Neutrophil (primary cell): ENCODE results near the gene CGB8.

Source experiments
- H3K27ac ChIP-seq: fragments of 200-600 bp; sonication (generic); 2 replicates; pipeline ENCODE4 v1.5.1; 2016; ENCODE audit warnings: mild to moderate bottlenecking, moderate library complexity
- H3K27me3 ChIP-seq: fragments of 200-600 bp; sonication (generic); 2 replicates; pipeline ENCODE4 v1.6.0; 2016; ENCODE audit warnings: mild to moderate bottlenecking
- H3K36me3 ChIP-seq: fragments of 200-600 bp; sonication (generic); 2 replicates; pipeline ENCODE4 v1.5.1; 2017
- H3K4me1 ChIP-seq, 2 experiments: fragments of 200-600 bp in 1 of 2; sonication (generic) in 1 of 2; 1 replicate in 1 of 2; 2 replicates in 1 of 2; pipeline versions ENCODE4 v1.5.1 to v1.6.1; 2013 to 2016; ENCODE audit warnings: low read depth in 1 of 2, low read length in 1 of 2, mild to moderate bottlenecking in 1 of 2, moderate library complexity in 1 of 2; ENCODE audit not compliant: control insufficient read depth in 1 of 2, insufficient read depth in 1 of 2
- H3K4me3 ChIP-seq, 2 experiments: fragments of 200-600 bp in 1 of 2; sonication (generic) in 1 of 2; 1 replicate in 1 of 2; 2 replicates in 1 of 2; pipeline ENCODE4 v1.5.1; 2013 to 2016; ENCODE audit warnings: low read depth in 1 of 2, low read length in 1 of 2, mild to moderate bottlenecking in 1 of 2, moderate library complexity in 1 of 2
- H3K9me3 ChIP-seq: fragments of 200-600 bp; sonication (generic); 2 replicates; pipeline ENCODE4 v1.5.1; 2016
- TF ChIP-seq, protein P1 (sequence below): fragments of 200-600 bp; sonication (generic); IDR thresholded peaks from 2 replicates; pipeline ENCODE4 v1.5.1; 2016; ENCODE audit warnings: antibody characterized with exemption

The CGB8 gene

DNA sequence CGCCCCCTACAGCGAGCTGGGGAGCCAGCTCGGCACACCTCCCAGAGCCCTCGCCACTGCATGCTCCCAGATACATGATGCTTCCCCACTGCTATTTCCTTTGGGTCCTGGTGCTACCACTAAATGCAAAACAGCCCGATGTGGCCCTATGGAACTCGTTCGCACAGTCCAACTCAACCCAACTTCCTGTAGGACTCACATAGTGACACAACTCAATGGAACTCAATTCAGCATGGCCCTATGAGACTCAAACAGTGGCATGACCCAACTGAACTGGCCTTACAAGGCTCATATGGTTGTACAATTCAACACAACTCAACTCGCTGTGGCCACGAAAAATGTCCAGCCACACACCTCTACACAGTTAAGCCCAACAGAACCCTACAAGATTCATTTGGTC is 20.1 kb upstream of the CGB8 start:
- Histone ChIP-seq H3K27me3 (peaks cover 100% of the 10 kb centered on the region), H3K9me3 (no peaks in the 10 kb centered on the region), H3K27ac (no peak overlapping the region), H3K4me1 (no peaks in the 10 kb centered on the region), H3K36me3 (no peaks in the 10 kb centered on the region), H3K4me3 (no peak overlapping the region)
- TF ChIP-seq, protein P1, sequence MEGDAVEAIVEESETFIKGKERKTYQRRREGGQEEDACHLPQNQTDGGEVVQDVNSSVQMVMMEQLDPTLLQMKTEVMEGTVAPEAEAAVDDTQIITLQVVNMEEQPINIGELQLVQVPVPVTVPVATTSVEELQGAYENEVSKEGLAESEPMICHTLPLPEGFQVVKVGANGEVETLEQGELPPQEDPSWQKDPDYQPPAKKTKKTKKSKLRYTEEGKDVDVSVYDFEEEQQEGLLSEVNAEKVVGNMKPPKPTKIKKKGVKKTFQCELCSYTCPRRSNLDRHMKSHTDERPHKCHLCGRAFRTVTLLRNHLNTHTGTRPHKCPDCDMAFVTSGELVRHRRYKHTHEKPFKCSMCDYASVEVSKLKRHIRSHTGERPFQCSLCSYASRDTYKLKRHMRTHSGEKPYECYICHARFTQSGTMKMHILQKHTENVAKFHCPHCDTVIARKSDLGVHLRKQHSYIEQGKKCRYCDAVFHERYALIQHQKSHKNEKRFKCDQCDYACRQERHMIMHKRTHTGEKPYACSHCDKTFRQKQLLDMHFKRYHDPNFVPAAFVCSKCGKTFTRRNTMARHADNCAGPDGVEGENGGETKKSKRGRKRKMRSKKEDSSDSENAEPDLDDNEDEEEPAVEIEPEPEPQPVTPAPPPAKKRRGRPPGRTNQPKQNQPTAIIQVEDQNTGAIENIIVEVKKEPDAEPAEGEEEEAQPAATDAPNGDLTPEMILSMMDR: no peak

DNA sequence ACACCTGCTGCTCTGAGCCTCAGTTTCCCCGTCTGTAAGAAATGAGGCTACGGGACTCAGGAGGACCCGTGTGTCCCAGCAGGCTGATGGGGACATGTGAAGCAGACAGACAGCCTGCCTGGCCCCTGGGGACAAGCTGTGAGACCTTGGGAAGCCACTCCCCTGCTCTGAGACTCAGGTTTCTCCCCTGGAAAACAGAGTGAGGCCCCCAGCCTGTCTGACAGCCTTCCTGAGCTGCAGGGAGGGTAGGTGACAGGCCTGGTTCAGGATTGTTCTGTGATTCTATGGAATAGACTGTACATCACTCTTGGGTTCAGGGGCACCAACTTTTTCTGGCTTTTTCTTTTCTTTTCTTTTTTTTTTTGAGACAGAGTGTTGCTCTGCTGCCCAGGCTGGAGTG is 18.6 kb upstream of the CGB8 start:
- Histone ChIP-seq H3K27me3 (peaks cover 100% of the 10 kb centered on the region), H3K4me1 (no peaks in the 10 kb centered on the region), H3K9me3 (no peaks in the 10 kb centered on the region), H3K4me3 (no peak overlapping the region), H3K36me3 (no peaks in the 10 kb centered on the region), H3K27ac (no peak overlapping the region)
- TF ChIP-seq, protein P1: no peak

- Histone ChIP-seq H3K27ac (no peak overlapping the region), H3K36me3 (no peaks in the 10 kb centered on the region)
Measured at GRCh38 chr19:49065905-49066512, 17.1 kb upstream of the CGB8 start.

DNA sequence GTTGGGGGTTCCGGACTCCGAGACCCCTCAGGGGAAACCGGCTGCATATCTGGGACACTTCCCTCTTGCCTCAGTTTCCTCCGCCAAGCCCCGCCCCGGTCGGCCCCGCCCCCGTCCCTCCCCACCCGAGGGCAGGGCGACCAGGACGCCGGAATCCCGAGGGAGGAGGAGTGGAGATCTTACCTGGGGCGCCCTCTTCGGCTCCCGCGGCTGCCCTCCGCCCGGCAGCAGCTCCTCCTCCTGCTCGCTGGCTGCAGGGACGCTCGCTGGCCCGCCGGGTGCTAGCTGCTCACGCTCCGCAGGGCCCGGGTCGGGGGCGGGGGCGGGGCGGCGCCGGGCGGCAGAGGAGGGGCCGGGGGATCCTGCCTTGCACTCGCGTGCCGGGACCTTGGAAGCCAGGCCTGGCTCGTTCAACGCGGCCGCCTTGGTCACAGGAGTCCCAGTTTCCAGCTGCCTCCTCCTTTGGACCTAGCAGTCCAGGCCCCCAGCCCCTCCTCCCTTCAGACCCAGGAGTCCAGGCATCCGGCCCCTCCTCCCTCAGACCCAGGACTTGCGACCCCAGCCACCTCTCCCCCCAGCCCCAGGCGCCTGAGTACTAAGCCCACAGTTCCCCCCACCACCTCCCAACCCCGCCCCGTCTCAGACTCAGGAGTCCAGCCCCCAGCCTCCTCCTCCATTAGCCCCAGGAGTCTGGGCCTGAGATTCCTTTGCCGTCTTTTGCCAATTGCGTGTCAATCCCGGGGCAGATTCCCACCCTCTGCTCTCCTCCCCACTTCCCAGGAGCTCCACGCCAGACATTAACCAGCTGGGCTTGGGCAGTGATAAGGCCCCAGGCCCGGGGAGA is 16.1 kb upstream of the CGB8 start, which contains the start of gene NTF4:
NTF4 (minus strand) TSS at position 51 of the 844 bp plus-strand sequence. CDS start 2,821 bp downstream, outside the sequence.
- TF ChIP-seq, protein P1: no peak
- Histone ChIP-seq H3K4me1 (no peaks in the 10 kb centered on the region), H3K36me3 (no peaks in the 10 kb centered on the region), H3K27ac (no peak within 1 kb of the TSS), H3K4me3 (no peak within 1 kb of the TSS), H3K27me3 (peaks cover 100% of the 10 kb centered on the region), H3K9me3 (no peaks in the 10 kb centered on the region)

More at GRCh38 chr19:49065905-49066512, 17.1 kb upstream of the CGB8 start:
- no peaks in the 10 kb centered on the region for H3K4me1 ChIP-seq
- peaks cover 100% of the 10 kb centered on the region for H3K27me3 ChIP-seq
- no peaks in the 10 kb centered on the region for H3K9me3 ChIP-seq
- TF ChIP-seq, protein P1: no peak
- no peak overlapping the region for H3K4me3 ChIP-seq

DNA sequence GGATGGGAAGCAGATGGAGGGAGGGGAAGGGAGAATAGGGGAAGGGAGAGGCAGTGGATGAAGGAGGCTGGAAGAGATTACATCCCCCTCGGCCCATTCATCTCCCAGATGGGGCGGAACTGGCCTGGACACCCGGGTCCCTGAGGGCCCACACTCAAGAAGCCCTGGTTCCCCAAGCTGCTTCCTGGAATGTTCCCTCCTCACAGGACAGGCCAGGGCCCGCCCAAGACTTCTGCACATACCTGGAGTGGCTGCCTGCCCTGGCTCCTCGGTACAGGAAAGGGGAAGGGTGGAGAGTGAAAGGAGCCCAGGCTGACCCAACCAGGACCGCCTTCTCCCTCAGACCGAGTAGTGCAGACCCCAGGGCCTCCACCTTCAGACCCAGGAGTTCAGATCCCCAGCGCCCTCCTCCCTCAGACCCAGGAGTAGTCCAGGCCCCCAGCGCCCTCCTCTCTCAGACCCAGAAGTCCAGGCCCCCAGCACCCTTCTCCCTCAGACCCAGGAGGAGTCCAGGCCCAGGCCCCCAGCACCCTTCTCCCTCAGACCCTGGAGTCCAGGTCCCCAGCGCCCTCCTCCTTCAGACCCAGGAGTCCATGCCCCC is 15.2 kb upstream of the CGB8 start:
- peaks cover 100% of the 10 kb centered on the region for H3K27me3 ChIP-seq
- no peaks in the 10 kb centered on the region for H3K4me1 ChIP-seq
- TF ChIP-seq, protein P1: no peak
- no peaks in the 10 kb centered on the region for H3K9me3 ChIP-seq
- H3K36me3 ChIP-seq: no peaks in the 10 kb centered on the region
- H3K27ac ChIP-seq: no peak overlapping the region
- no peak overlapping the region for H3K4me3 ChIP-seq
